Epithelial cell of proximal tubule (primary cell): ENCODE results near the gene NRXN2. TPM values are rescaled to one million over a fixed set of nuclear protein-coding genes. Genes with fewer than 3 reads are reported as not detected.

Source experiments
- DNase-seq: peaks from one replicate; pipeline ENCODE4 v3.0.0-alpha.2; 2011; ENCODE audit warnings: low read depth
- H3K4me3 ChIP-seq: 2 replicates; pipeline ENCODE4 v1.5.1; 2011; ENCODE audit warnings: low read depth, mild to moderate bottlenecking, low read length
- CTCF ChIP-seq: conservative IDR thresholded peaks from 2 replicates; pipeline ENCODE4 v1.5.1; 2012; ENCODE audit warnings: low read depth, mild to moderate bottlenecking, low read length
- total RNA-seq: library from RNA; depleted of rRNA; stranded (reverse); fragments of >200 nt; gene quantifications from 2 replicates; pipeline ENCODE4 v1.2.3, GENCODE V29; 2015

Gene NRXN2
- total RNA-seq, 1 donor from 2014 or later, result not detected

GRCh38 chr11:64642418-64642735, 80.6 kb downstream of the NRXN2 start:
- TF ChIP-seq CTCF, result no peak
- DNase-seq, result no peak
- H3K4me3 ChIP-seq, result no peak overlapping the region

GRCh38 chr11:64641596-64642417, 81.2 kb downstream of the NRXN2 start:
- DNase-seq, result no peak
- H3K4me3 ChIP-seq, result no peak overlapping the region
- no peak for TF ChIP-seq CTCF

- no peak for TF ChIP-seq CTCF
- no peak for DNase-seq
- H3K4me3 ChIP-seq, result no peak overlapping the region
These were observed 83.1 kb downstream of the NRXN2 start for GRCh38 chr11:64639885-64640284.

GRCh38 chr11:64638829-64639228, 84.2 kb downstream of the NRXN2 start:
- no peak for DNase-seq
- H3K4me3 ChIP-seq, result no peak overlapping the region
- no peak for TF ChIP-seq CTCF

GRCh38 chr11:64638018-64638665, 84.9 kb downstream of the NRXN2 start:
- no peak for DNase-seq
- no peak overlapping the region for H3K4me3 ChIP-seq
- no peak for TF ChIP-seq CTCF

GRCh38 chr11:64637334-64638017, 85.5 kb downstream of the NRXN2 start:
- H3K4me3 ChIP-seq, result no peak overlapping the region
- no peak for DNase-seq
- TF ChIP-seq CTCF, result no peak
